Stimulated activated naive CD8-positive, alpha-beta T cell treated with anti-CD3 and anti-CD28 coated beads, Interleukin-15, amount 100 ng/mL, for 72 hours (primary cell): Measurements from ENCODE around the gene DPP6.

ENCODE experiments used
- ATAC-seq: fragments of 150-1000 bp; cut with Tn5 transposase; 2 replicates; pipeline ENCODE4 v1.10.0; 2021; ENCODE audit warnings: mild to moderate bottlenecking, moderate library complexity
- DNase-seq, 2 donors: peaks; one replicate each; pipeline ENCODE4 v3.0.0; 2021 to 2022
- H3K27ac Mint-ChIP-seq, 2 donors: one replicate each; pipeline ENCODE4 v1.8.0; 2022; ENCODE audit warnings: mild to moderate bottlenecking in 2 of 2, mixed read lengths in 2 of 2, moderate library complexity in 2 of 2
- H3K27me3 Mint-ChIP-seq: one replicate; pipeline ENCODE4 v1.8.0; 2022; ENCODE audit warnings: mixed read lengths
- H3K4me1 Mint-ChIP-seq: one replicate; pipeline ENCODE4 v1.8.0; 2022; ENCODE audit warnings: mild to moderate bottlenecking, mixed read lengths
- H3K4me3 Mint-ChIP-seq, 2 donors: one replicate each; pipeline ENCODE4 v1.8.0; 2022; ENCODE audit warnings: mild to moderate bottlenecking in 2 of 2, mixed read lengths in 2 of 2, moderate library complexity in 1 of 2
- H3K9me3 Mint-ChIP-seq, 2 donors: one replicate each; pipeline ENCODE4 v1.8.0; 2022; ENCODE audit warnings: mixed read lengths in 2 of 2

The DPP6 gene

DNA sequence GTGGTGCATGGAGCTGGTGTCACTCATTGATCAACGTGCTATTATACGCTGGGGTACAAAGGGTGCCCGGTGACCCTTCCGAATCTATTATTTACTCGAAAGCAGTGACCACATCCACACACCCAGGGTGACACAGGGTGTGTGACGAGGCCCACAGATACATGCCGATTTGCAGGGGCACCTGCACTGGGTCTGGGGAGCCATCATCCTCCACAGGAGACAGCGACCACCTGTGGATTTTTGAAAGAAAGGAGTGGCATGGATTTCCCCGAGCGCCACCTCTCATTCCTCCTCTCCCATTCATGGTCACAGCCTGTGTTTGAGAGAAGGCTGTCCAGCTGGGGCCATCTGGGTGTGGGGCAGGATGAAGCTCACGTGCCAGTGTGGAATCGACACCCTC, 701.0 kb downstream of the DPP6 start:
- Mint-ChIP-seq H3K9me3 (no peaks in the 10 kb centered on the region), H3K27me3 (no peaks in the 10 kb centered on the region), H3K4me1 (no peaks in the 10 kb centered on the region), H3K27ac (no peak overlapping the region), H3K4me3 (no peak overlapping the region)
- DNase-seq (no peak), ATAC-seq (no peak)

DNA sequence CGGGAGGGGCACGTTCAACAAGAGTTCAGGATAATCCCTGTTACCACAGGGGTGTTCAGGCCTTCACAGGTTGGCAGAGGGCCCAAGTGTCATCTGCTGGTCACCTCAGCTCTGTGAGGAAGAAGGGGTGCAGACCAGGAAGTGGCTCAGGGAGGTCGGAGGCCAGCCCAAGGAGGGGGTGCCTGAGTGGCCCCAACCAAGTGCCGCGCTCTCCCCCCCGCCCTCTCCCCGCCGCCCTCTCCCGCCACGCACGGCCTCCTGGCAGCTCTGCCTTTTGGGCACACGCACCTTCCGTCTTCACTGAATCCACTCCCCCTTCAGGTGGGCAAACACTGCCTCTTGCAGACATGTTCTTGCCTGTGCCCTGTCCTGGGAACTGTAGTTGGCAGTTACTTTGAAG, 705.6 kb downstream of the DPP6 start:
- H3K4me1 Mint-ChIP-seq: no peaks in the 10 kb centered on the region
- no peak overlapping the region for H3K27ac Mint-ChIP-seq
- H3K9me3 Mint-ChIP-seq: no peaks in the 10 kb centered on the region
- ATAC-seq: peak; percentile 28
- H3K27me3 Mint-ChIP-seq: no peaks in the 10 kb centered on the region
- DNase-seq: no peak
- H3K4me3 Mint-ChIP-seq: no peak overlapping the region

DNA sequence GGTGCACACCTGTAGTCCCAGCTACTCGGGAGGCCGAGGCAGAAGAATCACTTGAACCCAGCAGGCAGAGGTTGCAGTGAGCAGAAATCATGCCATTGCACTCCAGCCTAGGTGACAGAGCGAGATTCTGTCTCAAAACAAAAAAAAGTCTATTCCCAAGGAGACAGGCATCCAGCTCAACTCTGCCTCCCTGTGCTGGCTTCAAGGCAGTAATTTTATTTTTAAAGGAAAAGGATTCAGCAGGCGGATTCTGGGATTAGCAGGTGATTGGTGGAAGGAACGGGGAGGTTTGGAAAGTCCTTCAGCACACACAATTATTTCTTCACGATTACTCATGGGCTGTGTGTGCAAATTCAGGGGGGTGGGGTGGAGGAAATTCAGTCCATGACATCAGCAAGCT, 707.8 kb downstream of the DPP6 start:
- no peak overlapping the region for H3K4me3 Mint-ChIP-seq
- H3K27ac Mint-ChIP-seq: no peak overlapping the region
- no peaks in the 10 kb centered on the region for H3K27me3 Mint-ChIP-seq
- no peaks in the 10 kb centered on the region for H3K9me3 Mint-ChIP-seq
- ATAC-seq (no peak), DNase-seq (no peak)
- H3K4me1 Mint-ChIP-seq: no peaks in the 10 kb centered on the region

DNA sequence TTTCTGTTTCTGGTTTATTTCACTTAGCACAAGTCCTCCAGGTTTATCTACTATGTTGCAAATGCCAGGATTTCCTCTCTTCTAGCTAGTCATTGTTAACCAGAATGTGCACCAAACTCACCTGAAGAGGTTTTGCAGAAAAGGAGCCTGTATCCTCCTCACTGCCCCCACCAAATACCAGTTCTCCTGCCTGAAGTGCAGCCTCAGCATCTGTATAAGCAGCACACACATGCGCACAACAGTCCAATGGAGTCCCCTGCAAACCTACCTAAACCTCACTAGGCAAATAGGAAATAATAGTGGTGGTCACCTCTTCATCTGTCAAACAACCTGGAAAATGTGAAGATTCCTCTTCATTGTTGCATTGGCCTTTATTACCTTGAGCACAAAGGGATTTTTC, 712.9 kb downstream of the DPP6 start:
- Mint-ChIP-seq H3K9me3 (peaks cover 0 to 4% of the 10 kb centered on the region in 2 donors), H3K4me1 (no peaks in the 10 kb centered on the region), H3K4me3 (no peak overlapping the region), H3K27ac (no peak overlapping the region), H3K27me3 (peaks cover 5% of the 10 kb centered on the region)
- DNase-seq (no peak), ATAC-seq (no peak)

DNA sequence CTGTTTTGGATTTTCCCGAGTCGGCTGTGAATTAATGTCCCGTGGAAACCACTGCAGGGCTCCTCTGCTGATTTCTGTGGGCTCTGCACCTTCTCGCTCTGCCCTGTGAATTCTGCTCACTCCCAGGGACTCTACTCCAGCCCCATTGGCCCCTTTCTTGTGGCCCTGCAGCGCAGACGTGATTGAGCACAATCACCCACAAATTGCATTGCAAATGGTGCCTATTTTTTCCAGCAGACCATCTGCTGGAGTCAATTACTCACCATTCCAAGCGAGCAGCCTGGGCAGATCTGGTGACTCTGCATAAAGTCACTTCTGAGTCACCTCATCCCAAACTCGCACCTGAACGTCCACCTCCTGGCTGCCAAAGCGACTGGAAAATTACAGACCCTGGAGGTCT, 714.9 kb downstream of the DPP6 start:
- H3K27ac Mint-ChIP-seq: no peak overlapping the region
- no peak for DNase-seq
- H3K9me3 Mint-ChIP-seq: peaks cover 0 to 6% of the 10 kb centered on the region in 2 donors
- no peaks in the 10 kb centered on the region for H3K4me1 Mint-ChIP-seq
- ATAC-seq: no peak
- no peak overlapping the region for H3K4me3 Mint-ChIP-seq
- peaks cover 8% of the 10 kb centered on the region for H3K27me3 Mint-ChIP-seq

DNA sequence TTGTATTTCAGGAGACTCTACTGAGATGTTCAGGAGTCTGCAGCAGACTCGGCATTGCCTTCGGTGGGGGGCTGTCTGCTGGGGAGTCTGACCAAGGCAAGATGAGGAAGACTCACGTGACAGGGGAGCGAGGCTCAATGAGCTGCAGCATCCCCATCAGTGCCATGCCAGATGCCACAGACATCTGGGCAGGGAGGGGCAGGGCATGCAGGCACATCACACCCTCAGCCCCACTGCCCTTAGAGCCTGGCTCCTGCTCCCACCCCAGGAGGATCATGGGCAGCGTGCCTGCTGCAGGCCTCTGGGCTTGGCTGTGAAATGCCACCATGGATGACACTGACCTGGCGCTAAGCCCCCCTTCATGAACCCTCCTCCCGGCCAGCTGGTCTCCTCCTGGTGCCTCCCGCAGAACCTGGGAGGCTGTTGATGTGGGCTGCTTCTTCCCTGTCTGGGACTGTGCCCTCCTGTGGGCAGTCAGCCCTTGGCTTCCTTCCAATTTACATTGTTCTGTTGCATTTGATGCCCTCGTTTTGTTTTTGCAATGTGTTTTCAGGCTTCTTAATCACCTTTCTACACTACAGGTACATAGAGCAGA, 715.7 kb downstream of the DPP6 start:
- H3K27ac Mint-ChIP-seq: no peak overlapping the region
- H3K4me1 Mint-ChIP-seq: no peaks in the 10 kb centered on the region
- H3K27me3 Mint-ChIP-seq: peaks cover 8% of the 10 kb centered on the region
- ATAC-seq (no peak), DNase-seq (no peak)
- peaks cover 0 to 6% of the 10 kb centered on the region in 2 donors for H3K9me3 Mint-ChIP-seq
- no peak overlapping the region for H3K4me3 Mint-ChIP-seq

DNA sequence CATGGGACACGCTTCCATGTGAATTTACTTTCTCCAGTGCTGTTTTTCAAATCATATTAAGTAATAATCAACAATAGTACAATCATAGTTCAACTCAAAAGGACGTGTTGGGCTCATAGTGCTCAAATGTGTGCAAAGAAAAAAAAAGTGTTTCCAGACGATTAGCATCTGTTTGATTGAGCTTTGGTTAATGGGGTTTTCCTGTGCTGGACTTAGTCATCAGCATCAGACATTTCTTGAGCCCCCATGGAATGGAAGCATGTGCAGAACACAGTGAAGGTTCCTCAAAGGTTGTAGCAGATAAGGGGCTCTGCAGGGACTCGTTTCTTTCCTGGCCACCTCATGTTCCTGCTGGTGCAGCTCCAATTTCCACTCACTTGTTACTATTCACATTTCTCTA, 716.8 kb downstream of the DPP6 start:
- Mint-ChIP-seq H3K4me1 (no peaks in the 10 kb centered on the region), H3K27me3 (peaks cover 8% of the 10 kb centered on the region), H3K27ac (no peak overlapping the region), H3K9me3 (peaks cover 0 to 6% of the 10 kb centered on the region in 2 donors), H3K4me3 (no peak overlapping the region)
- ATAC-seq (no peak), DNase-seq (no peak)

DNA sequence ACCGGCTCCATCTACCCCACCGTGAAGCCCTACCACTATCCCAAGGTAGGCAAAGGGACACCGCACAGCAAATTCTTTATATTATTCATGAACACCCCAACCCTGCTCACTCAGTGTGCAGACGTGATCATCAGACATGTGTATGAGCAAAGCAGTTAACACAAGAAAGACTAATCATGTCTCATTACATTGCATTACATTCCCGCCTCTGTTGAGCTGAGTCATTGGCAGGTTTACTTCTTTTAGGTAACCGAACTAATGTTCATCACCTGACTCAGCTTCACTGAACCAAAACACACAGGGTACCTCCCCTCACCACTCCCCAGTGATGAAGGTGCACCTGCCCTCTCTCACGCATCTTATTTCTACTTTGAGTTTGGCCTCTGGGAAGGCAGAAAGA, 717.3 kb downstream of the DPP6 start:
- H3K4me1 Mint-ChIP-seq: no peaks in the 10 kb centered on the region
- ATAC-seq: no peak
- no peak overlapping the region for H3K27ac Mint-ChIP-seq
- H3K27me3 Mint-ChIP-seq: peaks cover 8% of the 10 kb centered on the region
- H3K4me3 Mint-ChIP-seq: no peak overlapping the region
- peaks cover 0 to 6% of the 10 kb centered on the region in 2 donors for H3K9me3 Mint-ChIP-seq
- DNase-seq: no peak

DNA sequence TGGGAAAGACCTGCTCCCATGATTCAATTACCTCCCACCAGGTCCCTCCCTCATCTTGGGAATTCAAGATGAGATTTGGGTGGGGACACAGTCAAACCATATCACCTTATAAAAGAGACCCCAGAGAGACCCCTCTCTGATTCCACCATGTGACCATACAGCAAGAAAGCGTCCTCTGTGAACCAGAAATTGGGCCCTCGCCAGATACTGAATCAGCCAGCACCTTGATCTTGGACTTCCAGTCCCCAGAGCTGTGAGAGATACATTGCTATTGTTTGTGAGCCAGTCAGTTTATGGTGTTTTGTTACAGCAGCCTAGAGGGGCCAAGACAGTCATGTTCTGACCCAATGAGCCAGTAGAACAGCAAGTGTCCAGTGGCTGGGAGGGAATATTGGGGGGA, 718.2 kb downstream of the DPP6 start:
- DNase-seq: no peak
- no peak overlapping the region for H3K4me3 Mint-ChIP-seq
- H3K27ac Mint-ChIP-seq: no peak overlapping the region
- H3K4me1 Mint-ChIP-seq: no peaks in the 10 kb centered on the region
- H3K9me3 Mint-ChIP-seq: peaks cover 0 to 6% of the 10 kb centered on the region in 2 donors
- no peak for ATAC-seq
- H3K27me3 Mint-ChIP-seq: peaks cover 8% of the 10 kb centered on the region

DNA sequence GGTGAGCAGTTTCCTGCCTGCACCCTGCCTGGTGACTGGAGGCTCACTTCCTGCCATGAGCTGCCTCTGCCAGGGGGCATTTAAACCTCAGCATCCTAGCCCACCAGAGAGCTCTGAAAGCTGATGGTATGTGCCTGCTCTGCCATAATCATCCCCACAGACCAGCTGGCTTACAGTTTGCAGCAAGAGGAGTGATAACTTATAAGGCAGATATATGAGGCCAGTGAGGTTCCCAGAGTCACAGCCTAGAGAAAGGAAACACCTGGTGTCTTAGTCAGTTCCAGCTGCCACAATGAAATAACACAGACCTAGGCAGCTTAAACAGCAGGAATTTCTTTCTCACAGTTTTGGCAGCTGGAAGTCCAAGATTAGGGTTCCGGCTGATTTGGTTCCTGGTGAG, 718.8 kb downstream of the DPP6 start:
- ATAC-seq (no peak), DNase-seq (no peak)
- H3K27ac Mint-ChIP-seq: no peak overlapping the region
- H3K27me3 Mint-ChIP-seq: peaks cover 8% of the 10 kb centered on the region
- no peak overlapping the region for H3K4me3 Mint-ChIP-seq
- no peaks in the 10 kb centered on the region for H3K4me1 Mint-ChIP-seq
- peaks cover 0 to 6% of the 10 kb centered on the region in 2 donors for H3K9me3 Mint-ChIP-seq

DNA sequence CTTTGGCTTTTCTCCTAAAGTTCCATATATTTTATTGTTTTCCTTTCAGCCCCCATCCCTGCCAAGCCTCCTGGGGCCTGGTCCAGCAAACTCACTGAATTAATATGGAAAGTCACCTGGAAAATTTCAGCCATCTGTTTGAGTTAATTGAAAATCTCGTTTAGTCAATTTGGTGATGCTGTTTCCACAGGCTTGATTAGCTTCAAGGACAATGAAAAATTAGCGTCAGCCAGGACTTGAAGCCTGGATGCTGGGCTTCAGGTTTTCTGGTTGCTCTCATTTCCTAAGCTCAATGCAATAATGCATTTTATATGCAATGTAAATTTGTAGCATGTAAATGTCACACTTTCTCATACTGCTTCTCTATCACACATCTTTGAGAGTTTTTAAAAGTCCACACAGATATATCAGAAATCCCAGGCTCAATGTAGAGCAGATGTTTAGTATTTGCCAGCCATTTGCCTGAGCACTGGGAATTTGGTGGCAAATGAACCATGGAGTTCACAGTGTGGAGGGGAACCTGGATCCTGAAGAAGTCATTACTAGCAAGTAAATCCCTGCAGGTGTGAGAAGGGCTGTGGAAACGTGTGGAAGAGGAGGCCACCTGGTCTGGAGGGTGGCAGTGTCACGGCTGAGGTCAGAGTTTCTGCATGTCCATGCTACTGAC, 722.2 kb downstream of the DPP6 start:
- Mint-ChIP-seq H3K4me3 (no peak overlapping the region), H3K4me1 (no peaks in the 10 kb centered on the region), H3K27me3 (peaks cover 8% of the 10 kb centered on the region), H3K9me3 (peaks cover 9 to 25% of the 10 kb centered on the region in 2 donors), H3K27ac (no peak overlapping the region)
- DNase-seq: no peak
- no peak for ATAC-seq

DNA sequence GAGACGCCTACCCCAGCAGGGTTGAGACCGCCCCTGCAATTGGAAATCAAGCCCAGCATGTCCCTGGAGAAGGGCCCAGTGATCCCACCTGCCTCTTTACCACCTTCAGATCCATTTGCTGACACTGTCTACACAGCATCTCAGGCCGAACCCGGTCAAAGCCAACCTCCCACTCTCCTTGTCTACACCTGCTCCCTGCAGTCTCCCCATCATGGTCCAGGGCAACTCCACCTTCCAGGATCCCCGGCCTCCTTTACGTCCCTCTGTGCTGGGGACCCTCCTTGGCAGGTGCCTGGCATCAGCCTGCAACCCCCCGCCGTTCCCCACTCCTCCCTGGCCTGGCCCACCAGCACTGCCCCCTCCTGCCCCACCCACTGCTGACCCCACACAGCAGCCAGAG, 723.5 kb downstream of the DPP6 start:
- H3K4me3 Mint-ChIP-seq: no peak overlapping the region
- no peak for ATAC-seq
- H3K27me3 Mint-ChIP-seq: no peaks in the 10 kb centered on the region
- H3K4me1 Mint-ChIP-seq: no peaks in the 10 kb centered on the region
- H3K9me3 Mint-ChIP-seq: peaks cover 10 to 23% of the 10 kb centered on the region in 2 donors
- H3K27ac Mint-ChIP-seq: no peak overlapping the region
- no peak for DNase-seq

DNA sequence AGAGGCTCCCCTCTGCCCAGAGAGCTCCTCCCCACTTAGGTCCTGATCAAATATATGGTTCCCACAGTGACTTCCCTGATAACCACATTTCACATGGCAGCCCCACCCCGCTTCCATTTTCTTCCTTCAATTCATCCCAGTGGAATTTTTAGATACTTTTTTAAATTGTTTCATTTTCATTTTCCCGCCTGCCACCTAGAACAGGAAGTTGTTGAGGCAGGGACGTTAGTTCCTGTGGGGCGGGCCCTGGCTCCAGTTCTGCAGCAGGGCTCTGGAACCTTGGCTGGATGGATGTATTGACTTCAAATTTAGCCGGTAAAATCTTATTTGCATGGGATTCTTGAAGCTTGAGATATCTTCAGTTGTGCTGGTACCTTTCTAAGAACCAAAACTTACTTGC, 724.2 kb downstream of the DPP6 start:
- DNase-seq (no peak), ATAC-seq (no peak)
- Mint-ChIP-seq H3K27me3 (no peaks in the 10 kb centered on the region), H3K4me3 (no peak overlapping the region), H3K9me3 (peaks cover 14 to 23% of the 10 kb centered on the region in 2 donors), H3K4me1 (no peaks in the 10 kb centered on the region), H3K27ac (no peak overlapping the region)

DNA sequence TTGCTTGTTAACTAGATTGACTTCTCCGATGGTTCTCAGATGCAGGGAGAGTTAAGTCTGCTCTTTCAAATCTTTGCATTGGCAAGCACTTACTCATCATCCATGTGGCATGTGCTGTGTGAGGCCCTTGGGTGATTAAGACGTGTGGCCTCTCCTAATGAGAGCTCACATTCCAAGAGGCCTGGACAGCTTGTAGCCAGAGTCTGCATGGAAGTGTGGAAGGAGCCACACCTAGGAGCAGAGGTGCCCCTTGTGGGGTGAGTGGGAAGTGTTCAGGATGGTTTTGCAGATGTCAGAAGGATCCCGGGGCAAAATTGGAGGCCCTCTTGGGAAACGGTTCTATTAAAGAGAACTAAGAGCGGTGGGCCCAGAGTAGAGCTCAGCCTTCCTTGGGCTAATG, 724.8 kb downstream of the DPP6 start:
- ATAC-seq (no peak), DNase-seq (no peak)
- Mint-ChIP-seq H3K9me3 (peaks cover 14 to 23% of the 10 kb centered on the region in 2 donors), H3K4me1 (no peaks in the 10 kb centered on the region), H3K4me3 (no peak overlapping the region), H3K27ac (no peak overlapping the region), H3K27me3 (no peaks in the 10 kb centered on the region)

DNA sequence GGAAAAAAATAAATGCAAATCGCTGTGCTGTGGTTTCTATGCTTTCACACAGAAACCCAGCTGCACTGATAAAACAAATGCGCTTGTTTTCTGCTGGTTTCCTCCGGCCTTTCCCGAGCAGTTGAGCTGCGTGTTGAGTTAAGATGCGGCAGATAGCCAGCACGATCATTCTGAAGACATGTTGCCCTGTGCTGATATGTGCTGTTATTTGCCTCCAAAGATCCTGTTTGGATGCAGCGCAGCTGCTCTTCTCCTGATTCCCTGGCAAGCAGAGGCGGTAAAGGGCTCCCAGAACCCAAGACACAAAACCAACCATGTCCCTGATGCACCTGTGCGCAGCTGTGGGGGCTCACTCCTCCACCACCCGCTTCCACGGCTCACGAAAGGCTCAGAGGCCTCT, 725.3 kb downstream of the DPP6 start:
- Mint-ChIP-seq H3K4me1 (no peaks in the 10 kb centered on the region), H3K4me3 (no peak overlapping the region), H3K27ac (no peak overlapping the region), H3K27me3 (no peaks in the 10 kb centered on the region), H3K9me3 (peaks cover 14 to 23% of the 10 kb centered on the region in 2 donors)
- DNase-seq: no peak
- ATAC-seq: no peak

DNA sequence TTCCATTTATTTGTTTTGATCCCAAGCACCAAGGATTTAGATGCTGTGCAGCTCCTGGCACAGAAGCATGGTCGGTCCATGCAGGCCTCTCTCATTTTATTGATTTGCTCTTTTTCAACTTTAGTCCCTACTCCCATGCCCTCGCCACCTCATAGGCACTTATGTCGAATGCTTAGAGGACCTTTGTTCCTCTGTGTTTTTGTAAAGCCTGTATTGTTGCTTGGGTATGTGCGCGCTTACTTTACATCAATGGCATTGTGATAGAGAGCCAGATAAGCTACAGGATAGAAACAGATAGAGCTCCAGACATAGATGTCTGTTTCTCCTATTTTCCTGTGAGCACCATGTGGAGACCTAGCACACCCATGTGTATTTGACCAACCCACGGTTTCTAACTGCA, 725.7 kb downstream of the DPP6 start:
- Mint-ChIP-seq H3K4me3 (no peak overlapping the region), H3K4me1 (no peaks in the 10 kb centered on the region), H3K27me3 (no peaks in the 10 kb centered on the region), H3K27ac (no peak overlapping the region), H3K9me3 (peaks cover 14 to 23% of the 10 kb centered on the region in 2 donors)
- DNase-seq (no peak), ATAC-seq (no peak)
